Breast epithelium (tissue), 4 donors: ENCODE data around the gene CYP4F22. TPM values are rescaled to one million over a fixed set of nuclear protein-coding genes. Genes with fewer than 3 reads are reported as not detected.

Experiments
- DNase-seq, 2 donors: peaks; one replicate each; pipeline ENCODE4 v3.0.0-alpha.2; 2019; ENCODE audit warnings: low spot score in 2 of 2
- H3K27ac ChIP-seq, 2 donors: fragments of 200-600 bp; sonication (generic) in 1 of 2; one replicate each; pipeline ENCODE4 v1.5.1; 2016 to 2019; ENCODE audit warnings: mild to moderate bottlenecking in 1 of 2
- H3K27me3 ChIP-seq, 2 donors: fragments of 200-600 bp; sonication (generic) in 1 of 2; one replicate each; pipeline versions ENCODE4 v1.5.1 to v1.6.0; 2017 to 2019; ENCODE audit warnings: control low read depth in 1 of 2, mild to moderate bottlenecking in 1 of 2
- H3K36me3 ChIP-seq: fragments of 200-600 bp; one replicate; pipeline ENCODE4 v1.5.1; 2019
- H3K4me1 ChIP-seq, 2 donors: fragments of 200-600 bp; sonication (generic); one replicate each; pipeline ENCODE4 v1.5.1; 2016 to 2019; ENCODE audit warnings: control low read depth in 1 of 2
- H3K4me3 ChIP-seq, 3 donors: fragments of 200-600 bp; sonication (generic); 1 replicate in 2 of 3; 2 replicates in 1 of 3; pipeline ENCODE4 v1.5.1; 2016 to 2019; ENCODE audit warnings: mild to moderate bottlenecking in 3 of 3, moderate library complexity in 2 of 3
- H3K9me3 ChIP-seq, 2 donors: fragments of 200-600 bp; sonication (generic) in 1 of 2; one replicate each; pipeline ENCODE4 v1.5.1; 2016 to 2019; ENCODE audit warnings: control low read depth in 1 of 2
- CTCF ChIP-seq, 3 donors: fragments of 450-650 bp; IDR thresholded peaks; one replicate each; pipeline ENCODE4 v1.5.1; 2016 to 2017; ENCODE audit warnings: antibody characterized with exemption in 3 of 3, mild to moderate bottlenecking in 3 of 3, moderate library complexity in 3 of 3
- POLR2A ChIP-seq: fragments of 450-650 bp; IDR thresholded peaks from one replicate; pipeline ENCODE4 v1.6.1; 2016; ENCODE audit warnings: antibody characterized with exemption, mild to moderate bottlenecking, moderate library complexity
- POLR2AphosphoS5 ChIP-seq, 3 donors: sonication (generic); formaldehyde crosslinking; IDR thresholded peaks; one replicate each; pipeline ENCODE4 v1.6.1; 2017; ENCODE audit warnings: antibody characterized with exemption in 3 of 3
- intact Hi-C: fragments of 100-400 bp; cut with DNase I; formaldehyde crosslinking; loops from one replicate; pipeline ENCODE4 v1.15.1; 2023; ENCODE audit warnings: low total_unique reads
- total RNA-seq, 3 donors: library from RNA; depleted of rRNA; stranded (reverse); fragments of >200 nt; gene quantifications; one replicate each; pipeline ENCODE4 v1.1.0, GENCODE V29; 2016

The CYP4F22 gene
- total RNA-seq, 3 donors from 2014 or later, result 8.8 to 26.9 (median 9.4) TPM

GRCh38 chr19:15555759-15556633 lies 47.7 kb downstream of the CYP4F22 start:
- DNase-seq, result peak; percentile 86 to 95
- Histone ChIP-seq H3K36me3 (no peaks in the 10 kb centered on the region), H3K4me3 (peak overlapping the region in 2 of 3 donors; percentile 37 to 50), H3K9me3 (no peaks in the 10 kb centered on the region), H3K27me3 (no peaks in the 10 kb centered on the region), H3K4me1 (no peaks in the 10 kb centered on the region), H3K27ac (no peak overlapping the region)
- intact Hi-C loops, result no loop called here
- peak; percentile 57 to 87 (median 83) for TF ChIP-seq CTCF (IDR thresholded peaks at IDR 0.05)
- TF ChIP-seq POLR2AphosphoS5 (IDR thresholded peaks at IDR 0.05), result no peak
- no peak for TF ChIP-seq POLR2A

- H3K27me3 ChIP-seq, result no peaks in the 10 kb centered on the region
- DNase-seq, result no peak
These were observed 48.4 kb downstream of the CYP4F22 start for GRCh38 chr19:15556634-15557181.

GRCh38 chr19:15557223-15557622 lies 48.9 kb downstream of the CYP4F22 start:
- no peaks in the 10 kb centered on the region for H3K4me1 ChIP-seq
- H3K4me3 ChIP-seq, result no peak overlapping the region
- TF ChIP-seq CTCF (IDR thresholded peaks at IDR 0.05) (no peak), POLR2AphosphoS5 (IDR thresholded peaks at IDR 0.05) (no peak), POLR2A (no peak)
- no peaks in the 10 kb centered on the region for H3K36me3 ChIP-seq
- no peak for DNase-seq
- no peaks in the 10 kb centered on the region for H3K9me3 ChIP-seq
- H3K27me3 ChIP-seq, result no peaks in the 10 kb centered on the region
- intact Hi-C loops, result no loop called here
- no peak overlapping the region for H3K27ac ChIP-seq

More at GRCh38 chr19:15556634-15557181, 48.4 kb downstream of the CYP4F22 start:
- H3K9me3 ChIP-seq, result no peaks in the 10 kb centered on the region
- H3K27ac ChIP-seq, result no peak overlapping the region
- H3K4me3 ChIP-seq, result no peak overlapping the region
- no peaks in the 10 kb centered on the region for H3K4me1 ChIP-seq
- TF ChIP-seq POLR2AphosphoS5 (IDR thresholded peaks at IDR 0.05) (no peak), POLR2A (no peak), CTCF (IDR thresholded peaks at IDR 0.05) (no peak)
- no peaks in the 10 kb centered on the region for H3K36me3 ChIP-seq
- intact Hi-C loops, result no loop called here

GRCh38 chr19:15562145-15562544 lies 53.8 kb downstream of the CYP4F22 start:
- H3K9me3 ChIP-seq, result no peaks in the 10 kb centered on the region
- no peak overlapping the region for H3K4me3 ChIP-seq
- intact Hi-C loops, result no loop called here
- no peaks in the 10 kb centered on the region for H3K27me3 ChIP-seq
- TF ChIP-seq CTCF (IDR thresholded peaks at IDR 0.05) (no peak), POLR2A (no peak), POLR2AphosphoS5 (IDR thresholded peaks at IDR 0.05) (no peak)
- no peaks in the 10 kb centered on the region for H3K36me3 ChIP-seq
- peak overlapping the region; percentile 33 to 43 for H3K27ac ChIP-seq
- no peaks in the 10 kb centered on the region for H3K4me1 ChIP-seq
- no peak for DNase-seq

- H3K4me1 ChIP-seq, result no peaks in the 10 kb centered on the region
- intact Hi-C loops, result no loop called here
These were observed 54.5 kb downstream of the CYP4F22 start for GRCh38 chr19:15562861-15563260.

More at GRCh38 chr19:15562861-15563260, 54.5 kb downstream of the CYP4F22 start:
- H3K36me3 ChIP-seq, result no peaks in the 10 kb centered on the region
- H3K9me3 ChIP-seq, result no peaks in the 10 kb centered on the region
- TF ChIP-seq POLR2AphosphoS5 (IDR thresholded peaks at IDR 0.05), result no peak
- no peak for TF ChIP-seq POLR2A
- TF ChIP-seq CTCF (IDR thresholded peaks at IDR 0.05), result no peak
- DNase-seq, result peak; percentile 46 to 67
- peak overlapping the region in 1 of 3 donors; percentile 22 for H3K4me3 ChIP-seq
- no peaks in the 10 kb centered on the region for H3K27me3 ChIP-seq
- H3K27ac ChIP-seq, result peak overlapping the region; percentile 55 to 80
